Panc1 (cell line): ENCODE results near the gene ANO6. TPM values are rescaled to one million over a fixed set of nuclear protein-coding genes. Genes with fewer than 3 reads are reported as not detected.

Experiments used
- ATAC-seq: fragments of 200-7000 bp; cut with Tn5 transposase; 2 replicates; pipeline ENCODE4 v1.9.1; 2020; ENCODE audit warnings: mild to moderate bottlenecking, moderate library complexity
- BruUV-seq: library from RNA; stranded (reverse); fragments of 400-500 nt; replicated peaks from 2 replicates; lab custom pipeline; 2021; lab: Mats Ljungman, UMichigan
- CTCF ChIA-PET: fragments of 300-600 bp; sonication (Branson Sonifier 250); formaldehyde crosslinking; loops from one replicate; lab custom pipeline; 2022; ENCODE audit warnings: antibody characterized with exemption; lab: Charles Lee
- POLR2A ChIA-PET: fragments of 300-600 bp; sonication (Branson Sonifier 250); formaldehyde crosslinking; loops from one replicate; lab custom pipeline; 2022; ENCODE audit warnings: antibody characterized with exemption; lab: Charles Lee
- DNase-seq: peaks from one replicate; pipeline ENCODE4 v3.0.0-alpha.2; 2010; ENCODE audit warnings: low read depth, low spot score
- H3K27ac ChIP-seq: 2 replicates; pipeline ENCODE4 v1.5.1; 2011; ENCODE audit warnings: mild to moderate bottlenecking, low read length, inconsistent platforms
- H3K27me3 ChIP-seq: fragments of 200-500 bp; sonication (Bioruptor generic); 2 replicates; pipeline ENCODE4 v1.6.0; 2014; ENCODE audit warnings: low read length, inconsistent platforms; ENCODE audit not compliant: control insufficient read depth, insufficient read depth
- H3K36me3 ChIP-seq: fragments of 200-500 bp; sonication (Bioruptor generic); 2 replicates; pipeline ENCODE4 v1.5.1; 2014; ENCODE audit warnings: inconsistent platforms, mild to moderate bottlenecking, low read length, moderate library complexity; ENCODE audit not compliant: control insufficient read depth, insufficient read depth
- H3K4me1 ChIP-seq: 2 replicates; pipeline ENCODE4 v1.5.1; 2011; ENCODE audit warnings: inconsistent platforms, mild to moderate bottlenecking, low read length, moderate library complexity; ENCODE audit not compliant: control insufficient read depth, insufficient read depth
- H3K4me3 ChIP-seq, 2 experiments: 2 replicates each; pipeline ENCODE4 v1.5.1; 2011 to 2012; ENCODE audit warnings: low read depth in 2 of 2, low read length in 2 of 2, mild to moderate bottlenecking in 2 of 2, inconsistent platforms in 1 of 2, moderate library complexity in 1 of 2
- H3K9me3 ChIP-seq: fragments of 200-500 bp; sonication (Bioruptor generic); 2 replicates; pipeline ENCODE4 v1.5.1; 2014; ENCODE audit warnings: low read depth, mild to moderate bottlenecking, inconsistent platforms, low read length, moderate library complexity; ENCODE audit not compliant: control insufficient read depth, insufficient read depth
- CTCF ChIP-seq: fragments of 450-650 bp; IDR thresholded peaks from 2 replicates; pipeline ENCODE4 v1.5.1; 2017; ENCODE audit warnings: mild to moderate bottlenecking
- POLR2AphosphoS5 ChIP-seq: IDR thresholded peaks from 2 replicates; pipeline ENCODE4 v1.6.1; 2012; ENCODE audit warnings: mild to moderate bottlenecking, low read depth, low read length, moderate library complexity
- REST ChIP-seq, 2 experiments: IDR thresholded peaks; 2 replicates each; pipeline ENCODE4 v1.6.1; 2011 to 2012; ENCODE audit warnings: low read depth in 2 of 2, control low read depth in 1 of 2, low read length in 1 of 2, mild to moderate bottlenecking in 1 of 2, moderate library complexity in 1 of 2; ENCODE audit not compliant: insufficient read depth in 1 of 2
- SIN3A ChIP-seq: IDR thresholded peaks from 2 replicates; pipeline ENCODE4 v1.6.1; 2012; ENCODE audit warnings: low read depth, mild to moderate bottlenecking, low read length, moderate library complexity, borderline replicate concordance; ENCODE audit not compliant: insufficient read depth
- TCF7L2 ChIP-seq: IDR thresholded peaks from 2 replicates; pipeline ENCODE4 v1.6.1; 2011; ENCODE audit warnings: mild to moderate bottlenecking, low read depth, low read length, inconsistent platforms
- in situ Hi-C: cut with HindIII; loops from 2 replicates; pipeline ENCODE4 v1.10.0; 2016; ENCODE audit warnings: low sequenced_read_pairs, low pct_unique_long_range_greater_than_20kb
- intact Hi-C: fragments of 100-400 bp; cut with micrococcal nuclease; formaldehyde crosslinking; loops from one replicate; pipeline ENCODE4 v1.10.0; 2022; ENCODE audit not compliant: unreplicated experiment
- total RNA-seq: library from RNA; stranded (reverse); gene quantifications from one replicate; pipeline ENCODE4 v1.2.1, GENCODE V29; 2021; ENCODE audit not compliant: unreplicated experiment

ANO6 gene
- total RNA-seq, 1 experiment from 2014 or later: 120 TPM

- ATAC-seq (no peak), DNase-seq (no peak)
- H3K4me3 ChIP-seq: no peak overlapping the region
- no peaks in the 10 kb centered on the region for H3K27me3 ChIP-seq
- ChIA-PET CTCF (no interaction called here), POLR2A (no interaction called here)
- no peaks in the 10 kb centered on the region for H3K4me1 ChIP-seq
- no peaks in the 10 kb centered on the region for H3K9me3 ChIP-seq
- TF ChIP-seq SIN3A (no peak), TCF7L2 (no peak), POLR2AphosphoS5 (no peak), CTCF (no peak), REST (IDR thresholded peaks at IDR 0.05; ENCODE audit: insufficient read depth in 1 of 2, low read depth in 2 of 2, low read length in 1 of 2) (no peak)
- peaks cover 7% of the 10 kb centered on the region for H3K36me3 ChIP-seq
- H3K27ac ChIP-seq: no peak overlapping the region
- intact Hi-C loops: no loop called here
- in situ Hi-C loops: no loop called here
- no TSS peak for BruUV-seq
Observed at GRCh38 chr12:45433441-45433868, 217.6 kb downstream of the ANO6 start.

- intact Hi-C loops (no loop called here), in situ Hi-C loops (no loop called here)
- ChIA-PET POLR2A (interaction anchor here (0.6 kb wide), 1 partner anchor 21 kb away, joined by 3 read pairs; no protein-coding TSS in a partner anchor), CTCF (no interaction called here)
- no peak for DNase-seq
- H3K27ac ChIP-seq: no peak overlapping the region
- TF ChIP-seq TCF7L2 (no peak), POLR2AphosphoS5 (no peak), SIN3A (no peak), REST (IDR thresholded peaks at IDR 0.05; ENCODE audit: insufficient read depth in 1 of 2, low read depth in 2 of 2, low read length in 1 of 2) (no peak), CTCF (no peak)
- H3K36me3 ChIP-seq: peaks cover 4% of the 10 kb centered on the region
- no peaks in the 10 kb centered on the region for H3K9me3 ChIP-seq
- no peaks in the 10 kb centered on the region for H3K4me1 ChIP-seq
- H3K27me3 ChIP-seq: no peaks in the 10 kb centered on the region
- ATAC-seq: no peak
- H3K4me3 ChIP-seq: no peak overlapping the region
- no TSS peak for BruUV-seq
Observed at GRCh38 chr12:45434094-45434493, 218.2 kb downstream of the ANO6 start.
